ENCODE measurements around the gene LRRC2. TPM values are rescaled to one million over a fixed set of nuclear protein-coding genes. Genes with fewer than 3 reads are reported as not detected.
A peak's percentile ranks its signal among the peaks of the same experiment; 100 is the strongest.

The LRRC2 gene
- total RNA-seq, 1 donor from 2014 or later: 0.26 TPM

GRCh38 chr3:46466871-46467403, 99.2 kb downstream of the LRRC2 start:
- Histone ChIP-seq H3K36me3 (ENCODE audit: control insufficient read depth, insufficient read depth, low read length) (no peaks in the 10 kb centered on the region), H3K4me3 (ENCODE audit: low read depth, low read length) (no peak overlapping the region), H3K27me3 (ENCODE audit: control insufficient read depth, insufficient read depth, low read length) (peaks cover 25% of the 10 kb centered on the region)
- no peak for TF ChIP-seq CTCF (IDR thresholded peaks at IDR 0.05; ENCODE audit: insufficient read depth, low read length, severe bottlenecking)
- FAIRE-seq: peak; percentile 18
- no peak for DNase-seq (ENCODE audit: low read depth)

- Histone ChIP-seq H3K4me3 (ENCODE audit: low read depth, low read length) (no peak overlapping the region), H3K36me3 (ENCODE audit: control insufficient read depth, insufficient read depth, low read length) (no peaks in the 10 kb centered on the region), H3K27me3 (ENCODE audit: control insufficient read depth, insufficient read depth, low read length) (peaks cover 22% of the 10 kb centered on the region)
- DNase-seq (ENCODE audit: low read depth) (no peak), FAIRE-seq (peak; percentile 36)
- TF ChIP-seq CTCF (IDR thresholded peaks at IDR 0.05; ENCODE audit: insufficient read depth, low read length, severe bottlenecking): no peak
Observed at GRCh38 chr3:46466273-46466672, 99.8 kb downstream of the LRRC2 start.

Other genes with a start within 250 kb of the LRRC2 start
- 0.13 TPM in 1 of 2 replicates, not detected in the other for gene CCR2, start 212.2 kb downstream of the LRRC2 start, total RNA-seq
- gene CCR5, start 195.4 kb downstream of the LRRC2 start, total RNA-seq: not detected in 2 replicates
- gene CCRL2, start 159.0 kb downstream of the LRRC2 start, total RNA-seq: 0.13 and 0.26 TPM in 2 replicates
- under 0.01 TPM in 1 of 2 replicates, not detected in the other for gene LTF, start 101.4 kb downstream of the LRRC2 start, total RNA-seq
- not detected in 2 replicates for gene RTP3, start 68.3 kb downstream of the LRRC2 start, total RNA-seq
- gene FAM240A, start 46.2 kb upstream of the LRRC2 start, total RNA-seq: not detected in 2 replicates
- 163 and 240 TPM in 2 replicates for gene ALS2CL, start 127.4 kb upstream of the LRRC2 start, total RNA-seq
- 1.3 and 1.6 TPM in 2 replicates for gene TMIE, start 135.1 kb upstream of the LRRC2 start, total RNA-seq
- not detected in 2 replicates for gene PRSS50, start 151.6 kb upstream of the LRRC2 start, total RNA-seq